OCI-LY1 (cell line): ENCODE results near the gene GRB7.

Experiments
- H2AFZ ChIP-seq: fragments of 200-600 bp; sonication (generic), shearing (Covaris generic); 2 replicates; pipeline ENCODE4 v1.6.0; 2014; ENCODE audit warnings: antibody characterized with exemption, mild to moderate bottlenecking, low read length
- H3F3A ChIP-seq: fragments of 200-600 bp; sonication (generic), shearing (Covaris generic); 2 replicates; pipeline ENCODE4 v1.6.0; 2014; ENCODE audit warnings: mild to moderate bottlenecking, antibody characterized with exemption, low read length, moderate library complexity; ENCODE audit not compliant: insufficient read depth
- H3K27ac ChIP-seq: fragments of 200-600 bp; sonication (generic); 2 replicates; pipeline ENCODE4 v1.5.1; 2014; ENCODE audit warnings: low read length, mixed run types, mild to moderate bottlenecking, low read depth; ENCODE audit not compliant: poor library complexity, severe bottlenecking
- H3K27me3 ChIP-seq: fragments of 200-600 bp; sonication (generic); 2 replicates; pipeline ENCODE4 v1.6.0; 2014; ENCODE audit warnings: antibody characterized with exemption, mild to moderate bottlenecking, low read length, moderate library complexity; ENCODE audit not compliant: insufficient read depth
- H3K36me3 ChIP-seq: fragments of 200-600 bp; sonication (generic); 2 replicates; pipeline ENCODE4 v1.6.1; 2014; ENCODE audit warnings: mild to moderate bottlenecking, antibody characterized with exemption, low read length, moderate library complexity, mixed read lengths; ENCODE audit not compliant: insufficient read depth
- H3K4me1 ChIP-seq: fragments of 200-600 bp; sonication (generic); 2 replicates; pipeline ENCODE4 v1.5.1; 2014; ENCODE audit warnings: mild to moderate bottlenecking, low read length, moderate library complexity; ENCODE audit not compliant: insufficient read depth, severe bottlenecking
- H3K4me2 ChIP-seq: fragments of 200-600 bp; sonication (generic), shearing (Covaris generic); 2 replicates; pipeline ENCODE4 v1.6.1; 2014; ENCODE audit warnings: low read length
- H3K4me3 ChIP-seq: fragments of 200-600 bp; sonication (generic); 2 replicates; pipeline ENCODE4 v1.5.1; 2014; ENCODE audit warnings: low read length, low read depth, mild to moderate bottlenecking, mixed read lengths; ENCODE audit not compliant: poor library complexity, severe bottlenecking
- H3K79me2 ChIP-seq: fragments of 200-600 bp; shearing (Covaris generic); 2 replicates; pipeline ENCODE4 v1.6.1; 2016; ENCODE audit warnings: mixed run types, low read length, mixed read lengths; ENCODE audit not compliant: insufficient read depth
- H3K9ac ChIP-seq: fragments of 200-600 bp; sonication (generic), shearing (Covaris generic); 2 replicates; pipeline ENCODE4 v1.6.1; 2014; ENCODE audit warnings: mild to moderate bottlenecking, low read length, mixed read lengths
- H3K9me2 ChIP-seq: fragments of 200-600 bp; sonication (generic), shearing (Covaris generic); 2 replicates; pipeline ENCODE4 v1.6.1; 2014; ENCODE audit warnings: low read depth, mild to moderate bottlenecking, low read length, mixed read lengths
- H3K9me3 ChIP-seq: fragments of 200-600 bp; shearing (Covaris generic); 2 replicates; pipeline ENCODE4 v1.6.1; 2014; ENCODE audit warnings: low read length, mixed read lengths
- H4K20me1 ChIP-seq: fragments of 200-600 bp; sonication (generic), shearing (Covaris generic); 2 replicates; pipeline ENCODE4 v1.6.0; 2016; ENCODE audit warnings: mild to moderate bottlenecking, low read length; ENCODE audit not compliant: insufficient read depth
- CTCF ChIP-seq: fragments of 200-600 bp; sonication (generic), shearing (Covaris generic); IDR thresholded peaks from 2 replicates; pipeline ENCODE4 v1.5.1; 2017; ENCODE audit warnings: mild to moderate bottlenecking, antibody characterized with exemption, low read length, moderate library complexity, mixed read lengths
- EZH2 ChIP-seq: fragments of 200-600 bp; sonication (generic), shearing (Covaris generic); IDR thresholded peaks from 2 replicates; pipeline ENCODE4 v1.8.0; 2017; ENCODE audit warnings: borderline replicate concordance, mixed run types, mild to moderate bottlenecking, antibody characterized with exemption, low read length, moderate library complexity, mixed read lengths

The GRB7 gene

GRCh38 chr17:39700148-39700987 is 37.4 kb upstream of the GRB7 start:
- Histone ChIP-seq H3K4me3 (no peak overlapping the region), H2AFZ (no peak overlapping the region), H3K9ac (no peak overlapping the region), H4K20me1 (no peaks in the 10 kb centered on the region), H3K36me3 (no peaks in the 10 kb centered on the region; the same call in 1 of the 2 replicates), H3K4me1 (no peaks in the 10 kb centered on the region), H3K27me3 (no peaks in the 10 kb centered on the region), H3K9me3 (no peaks in the 10 kb centered on the region), H3F3A (no peaks in the 10 kb centered on the region), H3K4me2 (no peak overlapping the region), H3K27ac (no peak overlapping the region), H3K79me2 (no peaks in the 10 kb centered on the region), H3K9me2 (no peaks in the 10 kb centered on the region)
- no peak for TF ChIP-seq CTCF
- no peak for TF ChIP-seq EZH2

- Histone ChIP-seq H3F3A (no peaks in the 10 kb centered on the region), H3K27me3 (no peaks in the 10 kb centered on the region), H3K9me2 (no peaks in the 10 kb centered on the region), H3K27ac (no peak overlapping the region), H3K4me2 (no peak overlapping the region), H3K36me3 (no peaks in the 10 kb centered on the region; the same call in 1 of the 2 replicates), H4K20me1 (no peaks in the 10 kb centered on the region), H2AFZ (no peak overlapping the region), H3K4me3 (no peak overlapping the region), H3K79me2 (no peaks in the 10 kb centered on the region), H3K4me1 (no peaks in the 10 kb centered on the region), H3K9me3 (no peaks in the 10 kb centered on the region), H3K9ac (no peak overlapping the region)
- TF ChIP-seq EZH2 = no peak
- no peak for TF ChIP-seq CTCF
These were observed 36.5 kb upstream of the GRB7 start for GRCh38 chr17:39701012-39701783.

- no peak overlapping the region for H3K4me3 ChIP-seq
These were observed 35.8 kb upstream of the GRB7 start for GRCh38 chr17:39701784-39702422.

More at GRCh38 chr17:39701784-39702422, 35.8 kb upstream of the GRB7 start:
- Histone ChIP-seq H3K9ac (no peak overlapping the region), H4K20me1 (no peaks in the 10 kb centered on the region), H3K4me1 (no peaks in the 10 kb centered on the region), H3K27me3 (no peaks in the 10 kb centered on the region), H2AFZ (no peak overlapping the region), H3K9me2 (no peaks in the 10 kb centered on the region), H3K9me3 (no peaks in the 10 kb centered on the region), H3K4me2 (no peak overlapping the region), H3F3A (no peaks in the 10 kb centered on the region), H3K79me2 (no peaks in the 10 kb centered on the region), H3K36me3 (no peaks in the 10 kb centered on the region), H3K27ac (no peak overlapping the region)
- TF ChIP-seq EZH2 (no peak), CTCF (no peak)
